D721Med (cell line): ENCODE results near the gene PRPF8.
"Not testable (repeated sequence)": the region's sequence is repeated elsewhere in the genome, so short reads cannot be mapped to it uniquely, and the experiment has no call there.

ENCODE experiments used
- DNase-seq: peaks from one replicate; pipeline ENCODE4 v3.0.0; 2011; ENCODE audit warnings: low spot score; ENCODE audit not compliant: insufficient read length
- FAIRE-seq: peaks from 2 replicates; lab custom pipeline; 2011; peaks lifted over from hg19 to GRCh38; lab: Jason Lieb, UNC
- TF ChIP-seq, protein P1 (sequence below): IDR thresholded peaks from 2 replicates; pipeline ENCODE4 v1.5.1; 2012; ENCODE audit warnings: mild to moderate bottlenecking, control low read depth; ENCODE audit not compliant: insufficient read depth; ENCODE audit errors: missing control alignments

The PRPF8 gene

GRCh38 chr17:1710807-1711553 lies 26.3 kb upstream of the PRPF8 start:
- DNase-seq (no peak), FAIRE-seq (no peak)
- TF ChIP-seq, protein P1, sequence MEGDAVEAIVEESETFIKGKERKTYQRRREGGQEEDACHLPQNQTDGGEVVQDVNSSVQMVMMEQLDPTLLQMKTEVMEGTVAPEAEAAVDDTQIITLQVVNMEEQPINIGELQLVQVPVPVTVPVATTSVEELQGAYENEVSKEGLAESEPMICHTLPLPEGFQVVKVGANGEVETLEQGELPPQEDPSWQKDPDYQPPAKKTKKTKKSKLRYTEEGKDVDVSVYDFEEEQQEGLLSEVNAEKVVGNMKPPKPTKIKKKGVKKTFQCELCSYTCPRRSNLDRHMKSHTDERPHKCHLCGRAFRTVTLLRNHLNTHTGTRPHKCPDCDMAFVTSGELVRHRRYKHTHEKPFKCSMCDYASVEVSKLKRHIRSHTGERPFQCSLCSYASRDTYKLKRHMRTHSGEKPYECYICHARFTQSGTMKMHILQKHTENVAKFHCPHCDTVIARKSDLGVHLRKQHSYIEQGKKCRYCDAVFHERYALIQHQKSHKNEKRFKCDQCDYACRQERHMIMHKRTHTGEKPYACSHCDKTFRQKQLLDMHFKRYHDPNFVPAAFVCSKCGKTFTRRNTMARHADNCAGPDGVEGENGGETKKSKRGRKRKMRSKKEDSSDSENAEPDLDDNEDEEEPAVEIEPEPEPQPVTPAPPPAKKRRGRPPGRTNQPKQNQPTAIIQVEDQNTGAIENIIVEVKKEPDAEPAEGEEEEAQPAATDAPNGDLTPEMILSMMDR, result no peak

DNA sequence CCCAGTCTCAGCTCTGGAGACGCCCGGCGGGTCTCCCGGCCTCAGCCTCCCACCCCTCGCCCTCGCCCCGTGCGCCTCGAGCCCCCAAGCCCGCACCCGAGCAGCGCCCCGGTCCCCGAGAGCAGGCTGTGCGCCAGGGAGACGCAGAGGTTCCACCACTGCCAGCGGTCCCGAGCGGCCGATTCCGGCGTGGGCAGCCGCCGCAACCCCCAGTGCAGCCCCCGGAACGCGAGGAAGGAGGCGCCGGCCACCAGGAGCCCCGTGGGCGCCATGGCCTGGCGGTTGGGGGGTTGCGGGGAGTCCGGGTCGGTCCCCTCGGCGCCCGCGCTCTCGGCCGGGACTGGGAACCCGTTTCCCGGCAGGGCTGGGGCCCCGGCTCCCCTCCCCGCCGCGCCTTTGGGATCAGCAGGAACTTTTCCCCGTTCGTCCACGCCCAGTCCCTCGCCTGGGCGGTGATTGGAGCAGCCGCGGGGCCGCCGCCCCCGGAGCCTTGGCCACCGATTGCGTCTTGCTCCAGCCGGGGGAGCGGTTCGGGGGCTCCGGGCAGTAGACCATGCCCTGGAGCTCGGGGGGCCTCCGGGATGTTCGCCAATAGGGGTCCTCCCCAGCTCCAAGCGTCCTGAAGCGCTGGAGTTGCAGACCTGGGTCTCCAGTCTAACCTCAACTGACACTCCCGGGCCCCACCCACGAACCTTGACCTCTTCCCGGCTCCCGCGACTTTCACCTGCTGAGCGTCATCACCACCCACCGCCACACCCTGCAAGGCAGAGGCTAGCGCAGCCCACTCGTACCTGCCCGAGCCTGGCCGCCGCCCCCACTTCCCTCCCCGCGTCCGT lies 25.5 kb upstream of the PRPF8 start, which contains the start of gene TLCD2:
Gene TLCD2 (minus strand): TSS at position 407 of the 836 bp plus-strand sequence. CDS start 135 bp downstream, at position 272.
- FAIRE-seq (no peak), DNase-seq (peak; percentile 89)
- TF ChIP-seq, protein P1, result no peak

- DNase-seq, result no peak
- TF ChIP-seq, protein P1, result no peak
Measured at GRCh38 chr17:1709403-1709951, 24.8 kb upstream of the PRPF8 start.

GRCh38 chr17:1708791-1709346 lies 24.2 kb upstream of the PRPF8 start:
- FAIRE-seq, DNase-seq: not testable (repeated sequence)

More at GRCh38 chr17:1709403-1709951, 24.8 kb upstream of the PRPF8 start:
- no peak for FAIRE-seq

DNA sequence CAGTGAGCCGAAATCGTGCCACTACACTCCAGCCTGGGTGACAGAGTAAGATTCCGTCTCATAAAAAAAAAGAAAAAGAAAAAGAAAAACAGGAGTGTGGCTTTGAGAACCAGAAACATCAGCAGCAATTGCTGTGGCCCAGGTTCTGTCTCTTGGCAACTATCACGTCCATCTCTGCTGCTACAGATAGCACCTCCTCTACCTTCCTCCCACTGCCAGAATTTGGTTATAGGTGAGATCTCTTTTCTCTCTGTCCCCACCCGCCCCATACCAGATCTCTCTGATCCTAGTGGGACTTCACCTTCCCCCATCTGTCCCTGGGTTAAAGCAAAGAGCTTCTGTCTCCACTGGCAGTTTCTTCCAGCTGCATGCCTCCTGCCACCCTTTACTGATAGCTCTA lies 22.4 kb upstream of the PRPF8 start:
- TF ChIP-seq, protein P1, result no peak
- FAIRE-seq (no peak), DNase-seq (no peak)

DNA sequence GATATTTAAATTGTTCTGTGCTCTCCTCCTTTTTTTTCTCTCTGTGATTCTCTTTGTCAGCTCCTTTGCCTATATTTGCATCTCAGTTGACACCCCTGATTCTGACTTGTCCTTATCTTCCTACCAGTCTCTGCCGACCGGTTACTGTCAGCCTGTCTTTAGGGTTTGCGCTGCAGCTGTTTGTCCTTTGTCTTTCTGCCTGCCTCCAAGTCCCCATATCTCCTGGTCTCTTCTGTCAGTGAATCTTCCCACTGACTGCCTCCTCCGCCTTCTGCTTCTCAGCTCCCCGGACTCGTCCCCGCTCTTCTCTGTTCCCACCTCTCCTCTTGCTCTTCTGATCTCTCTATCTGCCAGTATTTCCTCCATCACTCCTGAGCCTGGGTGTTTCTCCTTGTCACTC lies 20.3 kb upstream of the PRPF8 start:
- FAIRE-seq (no peak), DNase-seq (no peak)
- TF ChIP-seq, protein P1, result no peak

- TF ChIP-seq, protein P1, result no peak
- DNase-seq (no peak), FAIRE-seq (no peak)
Measured at GRCh38 chr17:1703063-1703462, 18.4 kb upstream of the PRPF8 start.

DNA sequence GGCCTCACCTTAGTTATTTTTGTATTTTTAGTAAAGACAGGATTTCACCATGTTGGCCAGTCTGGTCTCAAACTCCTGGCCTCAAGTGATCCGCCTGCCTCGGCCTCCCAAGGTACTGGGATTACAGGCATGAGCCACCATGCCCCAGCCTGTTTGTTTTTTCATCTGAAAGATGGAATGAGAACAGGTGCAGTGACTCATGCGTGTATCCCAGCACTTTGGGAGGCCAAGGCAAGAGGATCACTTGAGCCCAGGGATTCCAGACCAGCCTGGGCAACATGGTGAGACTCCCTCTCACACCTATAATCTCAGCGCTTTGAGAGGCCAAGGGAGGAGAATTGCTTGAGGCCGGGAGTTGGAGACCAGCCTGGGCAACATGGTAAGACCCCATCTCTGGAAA lies 15.2 kb upstream of the PRPF8 start:
- DNase-seq, FAIRE-seq: not testable (repeated sequence)
